Measurements from ENCODE around the gene MDM2. TPM values are rescaled to one million over a fixed set of nuclear protein-coding genes. Genes with fewer than 3 reads are reported as not detected.

MDM2 gene
- total RNA-seq, 1 experiment from 2014 or later, result 207 TPM

GRCh38 chr12:68827895-68828671 is 20.1 kb downstream of the MDM2 start (continued):
- TF ChIP-seq, protein P1, sequence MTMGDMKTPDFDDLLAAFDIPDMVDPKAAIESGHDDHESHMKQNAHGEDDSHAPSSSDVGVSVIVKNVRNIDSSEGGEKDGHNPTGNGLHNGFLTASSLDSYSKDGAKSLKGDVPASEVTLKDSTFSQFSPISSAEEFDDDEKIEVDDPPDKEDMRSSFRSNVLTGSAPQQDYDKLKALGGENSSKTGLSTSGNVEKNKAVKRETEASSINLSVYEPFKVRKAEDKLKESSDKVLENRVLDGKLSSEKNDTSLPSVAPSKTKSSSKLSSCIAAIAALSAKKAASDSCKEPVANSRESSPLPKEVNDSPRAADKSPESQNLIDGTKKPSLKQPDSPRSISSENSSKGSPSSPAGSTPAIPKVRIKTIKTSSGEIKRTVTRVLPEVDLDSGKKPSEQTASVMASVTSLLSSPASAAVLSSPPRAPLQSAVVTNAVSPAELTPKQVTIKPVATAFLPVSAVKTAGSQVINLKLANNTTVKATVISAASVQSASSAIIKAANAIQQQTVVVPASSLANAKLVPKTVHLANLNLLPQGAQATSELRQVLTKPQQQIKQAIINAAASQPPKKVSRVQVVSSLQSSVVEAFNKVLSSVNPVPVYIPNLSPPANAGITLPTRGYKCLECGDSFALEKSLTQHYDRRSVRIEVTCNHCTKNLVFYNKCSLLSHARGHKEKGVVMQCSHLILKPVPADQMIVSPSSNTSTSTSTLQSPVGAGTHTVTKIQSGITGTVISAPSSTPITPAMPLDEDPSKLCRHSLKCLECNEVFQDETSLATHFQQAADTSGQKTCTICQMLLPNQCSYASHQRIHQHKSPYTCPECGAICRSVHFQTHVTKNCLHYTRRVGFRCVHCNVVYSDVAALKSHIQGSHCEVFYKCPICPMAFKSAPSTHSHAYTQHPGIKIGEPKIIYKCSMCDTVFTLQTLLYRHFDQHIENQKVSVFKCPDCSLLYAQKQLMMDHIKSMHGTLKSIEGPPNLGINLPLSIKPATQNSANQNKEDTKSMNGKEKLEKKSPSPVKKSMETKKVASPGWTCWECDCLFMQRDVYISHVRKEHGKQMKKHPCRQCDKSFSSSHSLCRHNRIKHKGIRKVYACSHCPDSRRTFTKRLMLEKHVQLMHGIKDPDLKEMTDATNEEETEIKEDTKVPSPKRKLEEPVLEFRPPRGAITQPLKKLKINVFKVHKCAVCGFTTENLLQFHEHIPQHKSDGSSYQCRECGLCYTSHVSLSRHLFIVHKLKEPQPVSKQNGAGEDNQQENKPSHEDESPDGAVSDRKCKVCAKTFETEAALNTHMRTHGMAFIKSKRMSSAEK (CRISPR knock-in tag; IDR thresholded peaks at IDR 0.05; ENCODE audit: borderline replicate concordance), result no peak

DNA sequence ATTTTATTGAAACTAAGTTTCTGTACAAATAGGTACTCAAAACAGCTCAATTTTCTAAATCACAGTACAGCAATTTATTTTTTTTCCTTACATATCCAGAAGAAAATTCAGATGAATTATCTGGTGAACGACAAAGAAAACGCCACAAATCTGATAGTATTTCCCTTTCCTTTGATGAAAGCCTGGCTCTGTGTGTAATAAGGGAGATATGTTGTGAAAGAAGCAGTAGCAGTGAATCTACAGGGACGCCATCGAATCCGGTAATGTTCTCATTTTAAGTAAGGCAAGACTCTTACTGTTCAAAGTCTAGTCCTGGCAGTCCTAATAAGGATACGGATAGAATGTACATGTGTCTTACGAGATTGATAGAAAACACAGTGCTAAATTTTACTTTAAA is 20.7 kb downstream of the MDM2 start:
- no peaks in the 10 kb centered on the region for H3K9me3 Mint-ChIP-seq
- H3K4me1 Mint-ChIP-seq, result peaks cover 17% of the 10 kb centered on the region
- POLR2A ChIA-PET, result interaction anchor here (1.1 kb wide), 1 partner anchor 12 kb away, joined by 4 read pairs; no protein-coding TSS in a partner anchor
- H3K36me3 Mint-ChIP-seq, result peaks cover 57% of the 10 kb centered on the region
- H3K4me3 Mint-ChIP-seq, result no peak overlapping the region
- ATAC-seq (no peak), DNase-seq (ENCODE audit: low spot score) (no peak)
- CTCF ChIA-PET, result no interaction called here
- H3K27ac Mint-ChIP-seq, result no peak overlapping the region
- H3K27me3 Mint-ChIP-seq (ENCODE audit: low read depth), result no peaks in the 10 kb centered on the region
- TF ChIP-seq MLX (CRISPR knock-in tag; IDR thresholded peaks at IDR 0.05) (no peak), NFE2L1 (CRISPR knock-in tag; IDR thresholded peaks at IDR 0.05) (no peak), ZNF317 (CRISPR knock-in tag; IDR thresholded peaks at IDR 0.05; ENCODE audit: borderline replicate concordance, low read depth) (no peak), ELF4 (CRISPR knock-in tag; IDR thresholded peaks at IDR 0.05; ENCODE audit: low read depth) (no peak), ZNF425 (CRISPR knock-in tag; conservative IDR thresholded peaks at IDR 0.05) (no peak), NR3C1 (CRISPR knock-in tag; conservative IDR thresholded peaks at IDR 0.05; ENCODE audit: low read depth) (no peak), ZBTB21 (CRISPR knock-in tag; IDR thresholded peaks at IDR 0.05; ENCODE audit: borderline replicate concordance) (no peak), E2F4 (CRISPR knock-in tag; IDR thresholded peaks at IDR 0.05; ENCODE audit: borderline replicate concordance, low read depth) (no peak), NR2C2 (CRISPR knock-in tag; IDR thresholded peaks at IDR 0.05) (no peak), TEAD1 (CRISPR knock-in tag; IDR thresholded peaks at IDR 0.05) (no peak), FOXP1 (CRISPR knock-in tag; IDR thresholded peaks at IDR 0.05; ENCODE audit: borderline replicate concordance) (no peak)
- TF ChIP-seq, protein P2, sequence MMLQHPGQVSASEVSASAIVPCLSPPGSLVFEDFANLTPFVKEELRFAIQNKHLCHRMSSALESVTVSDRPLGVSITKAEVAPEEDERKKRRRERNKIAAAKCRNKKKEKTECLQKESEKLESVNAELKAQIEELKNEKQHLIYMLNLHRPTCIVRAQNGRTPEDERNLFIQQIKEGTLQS (CRISPR knock-in tag; conservative IDR thresholded peaks at IDR 0.05), result no peak
- TF ChIP-seq, protein P3, sequence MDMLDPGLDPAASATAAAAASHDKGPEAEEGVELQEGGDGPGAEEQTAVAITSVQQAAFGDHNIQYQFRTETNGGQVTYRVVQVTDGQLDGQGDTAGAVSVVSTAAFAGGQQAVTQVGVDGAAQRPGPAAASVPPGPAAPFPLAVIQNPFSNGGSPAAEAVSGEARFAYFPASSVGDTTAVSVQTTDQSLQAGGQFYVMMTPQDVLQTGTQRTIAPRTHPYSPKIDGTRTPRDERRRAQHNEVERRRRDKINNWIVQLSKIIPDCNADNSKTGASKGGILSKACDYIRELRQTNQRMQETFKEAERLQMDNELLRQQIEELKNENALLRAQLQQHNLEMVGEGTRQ (CRISPR knock-in tag; IDR thresholded peaks at IDR 0.05), result no peak
